Activated naive CD4-positive, alpha-beta T cell treated with Interleukin-2 at 50 U/mL for 16 hours (primary cell): ENCODE measurements around the gene FAM53B.
A peak's percentile ranks its signal among the peaks of the same experiment; 100 is the strongest.

ENCODE experiments used
- DNase-seq: peaks from one replicate; pipeline ENCODE4 v3.0.0-alpha.2; 2020

FAM53B gene

GRCh38 chr10:124708246-124708779 lies 35.9 kb downstream of the FAM53B start:
- DNase-seq: no peak

DNA sequence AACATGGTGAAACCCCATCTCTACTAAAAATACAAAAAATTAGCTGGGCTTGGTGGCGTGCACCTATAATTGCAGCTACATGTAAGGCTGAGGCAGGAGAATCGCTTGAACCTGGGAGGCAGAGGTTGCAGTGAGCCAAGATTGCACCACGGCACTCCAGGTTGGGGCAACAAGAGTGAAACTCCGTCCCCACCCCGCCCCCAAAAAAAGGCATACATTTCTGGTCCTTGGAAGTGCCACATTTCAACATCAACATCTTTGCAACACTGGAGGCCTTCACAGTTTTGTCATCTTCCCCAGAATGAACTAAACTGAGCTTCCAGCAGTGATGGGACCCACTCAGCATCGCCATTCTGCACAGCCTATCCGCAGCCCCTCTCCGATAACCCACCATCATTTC lies 36.6 kb downstream of the FAM53B start:
- DNase-seq: no peak

DNA sequence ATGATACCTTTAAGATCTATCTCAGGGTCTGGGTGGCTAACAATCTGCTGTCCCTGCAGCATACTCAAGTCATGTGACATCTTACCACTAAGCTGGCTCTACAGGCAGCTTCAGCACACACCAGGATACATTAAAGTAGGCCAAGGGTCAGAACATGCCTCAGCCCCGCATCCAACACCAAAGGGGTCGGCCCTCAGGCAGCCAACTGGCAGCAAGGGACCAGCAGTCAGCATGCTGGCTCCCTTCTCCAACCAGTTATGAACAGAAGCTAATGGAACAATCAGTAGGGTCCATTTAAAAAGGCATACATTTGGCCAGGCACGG lies 37.1 kb downstream of the FAM53B start:
- no peak for DNase-seq

- DNase-seq: no peak
Measured at GRCh38 chr10:124706462-124707143, 37.6 kb downstream of the FAM53B start.

GRCh38 chr10:124705817-124706461 lies 38.2 kb downstream of the FAM53B start:
- DNase-seq: no peak

DNA sequence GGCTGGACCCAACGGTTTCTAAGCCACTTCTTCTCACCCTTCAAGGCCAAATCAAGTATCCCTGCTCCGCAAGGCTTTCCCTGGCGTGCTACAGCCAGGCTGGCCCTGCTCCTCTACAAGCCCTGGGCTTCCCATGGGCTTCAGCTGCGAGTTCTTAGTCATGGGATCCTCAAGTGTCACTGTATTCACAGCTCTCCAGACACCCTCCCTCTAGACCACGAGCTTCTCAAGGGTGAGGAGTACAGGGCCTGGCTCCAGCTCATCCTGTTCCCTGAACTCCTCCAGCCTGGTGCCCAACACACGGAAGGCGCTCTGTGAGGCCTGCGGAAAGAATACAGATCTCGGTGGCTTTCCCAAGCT lies 38.8 kb downstream of the FAM53B start:
- DNase-seq: no peak

DNA sequence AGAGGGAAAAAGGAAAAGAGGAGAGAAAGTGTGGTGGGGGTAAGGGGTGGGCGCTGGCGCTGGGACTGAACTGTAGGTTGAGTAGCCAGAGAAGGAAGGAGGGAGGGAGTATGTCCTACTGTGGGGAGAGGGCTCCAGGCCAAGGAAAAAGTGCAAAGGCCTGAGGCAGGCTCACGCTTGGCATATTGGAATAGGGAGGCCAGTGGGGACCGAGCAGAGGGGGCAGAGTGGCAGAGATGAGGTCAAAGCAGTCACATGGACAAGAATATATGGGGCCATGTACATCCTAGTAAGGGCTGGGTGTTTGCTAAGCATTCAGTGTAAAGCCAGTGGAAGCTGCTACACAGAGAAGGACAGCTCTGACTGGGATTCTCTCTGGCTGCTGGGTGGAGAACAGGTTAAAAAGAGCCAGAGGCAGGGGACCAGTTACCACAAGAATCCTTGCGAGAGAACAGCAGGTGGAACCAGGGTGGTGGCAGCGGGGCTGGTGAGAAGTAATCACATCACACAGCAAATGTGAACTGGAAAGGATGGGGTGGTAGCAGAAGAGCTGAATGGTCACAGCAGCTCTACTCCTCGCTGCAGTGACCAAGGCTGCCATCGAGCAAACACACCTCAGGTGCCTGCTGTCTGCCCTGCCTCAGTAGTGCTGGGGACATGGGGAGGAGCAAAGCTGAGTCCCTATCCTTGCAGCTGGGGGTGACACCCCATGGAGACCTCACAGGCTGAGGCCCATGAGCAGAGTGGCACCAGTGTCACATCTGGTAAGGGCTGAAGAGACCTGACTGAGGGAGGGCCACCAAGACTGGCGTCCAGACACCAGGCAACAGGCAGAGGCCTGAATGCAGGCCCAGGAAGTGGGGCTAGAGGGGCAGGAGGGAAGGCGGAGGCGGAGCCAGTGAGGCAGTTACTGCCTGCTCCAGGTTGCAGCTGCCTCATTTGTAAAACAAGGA lies 39.5 kb downstream of the FAM53B start:
- DNase-seq: no peak

DNA sequence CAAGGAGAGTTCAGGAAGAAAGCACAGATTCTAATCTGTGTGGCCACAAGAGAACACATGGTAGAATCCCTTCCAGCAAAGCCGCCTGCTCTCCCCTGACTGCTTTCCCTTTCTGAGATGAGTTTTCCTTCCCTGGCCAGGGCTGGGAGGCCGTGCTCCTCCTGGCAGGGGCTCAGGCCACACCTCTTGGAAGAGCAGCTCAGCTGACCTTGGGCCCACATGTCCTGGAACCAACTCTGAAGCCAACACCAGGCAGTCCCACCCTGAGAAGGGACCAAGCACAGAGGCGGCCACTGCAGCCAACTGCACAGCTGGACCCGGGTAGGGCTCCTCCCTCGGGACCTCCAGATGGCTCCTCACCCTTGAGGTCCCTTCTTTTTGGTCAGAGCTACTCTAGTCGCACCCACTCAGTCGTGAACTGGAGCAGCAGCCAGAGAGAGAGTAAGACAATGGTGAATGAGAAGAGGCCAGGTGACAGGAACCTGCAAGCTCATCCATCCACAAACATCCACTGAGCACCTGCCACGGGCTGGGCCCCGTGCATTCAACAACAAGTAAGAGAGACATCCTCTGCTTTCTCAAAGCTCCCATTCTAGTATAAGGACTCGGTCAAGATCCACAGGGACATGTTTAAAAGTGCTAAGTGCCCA lies 40.3 kb downstream of the FAM53B start:
- DNase-seq: no peak

- no peak for DNase-seq
Measured at GRCh38 chr10:124703372-124703771, 40.8 kb downstream of the FAM53B start.

GRCh38 chr10:124701881-124702656 lies 42.1 kb downstream of the FAM53B start:
- DNase-seq: peak; percentile 61

DNA sequence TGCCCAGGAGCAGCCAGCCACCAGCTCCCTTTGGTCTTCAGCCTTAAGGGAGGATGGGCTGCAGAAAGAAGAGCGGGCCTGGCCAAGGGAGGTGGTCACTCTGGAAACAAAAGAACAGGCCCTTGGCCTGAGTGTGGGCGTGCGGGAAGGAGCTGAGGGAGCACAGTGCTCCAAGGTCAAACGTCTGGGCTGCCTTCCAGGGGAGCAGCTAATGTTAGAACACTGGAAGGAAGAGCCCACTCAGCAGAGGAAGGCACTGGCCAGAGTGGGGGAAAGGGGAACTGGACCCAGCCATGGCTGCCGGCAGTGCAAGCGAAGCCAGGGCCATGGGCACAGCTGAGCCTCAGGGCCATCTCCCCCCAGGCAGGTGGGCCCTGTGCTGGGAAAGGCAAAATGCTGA lies 42.7 kb downstream of the FAM53B start:
- no peak for DNase-seq

DNA sequence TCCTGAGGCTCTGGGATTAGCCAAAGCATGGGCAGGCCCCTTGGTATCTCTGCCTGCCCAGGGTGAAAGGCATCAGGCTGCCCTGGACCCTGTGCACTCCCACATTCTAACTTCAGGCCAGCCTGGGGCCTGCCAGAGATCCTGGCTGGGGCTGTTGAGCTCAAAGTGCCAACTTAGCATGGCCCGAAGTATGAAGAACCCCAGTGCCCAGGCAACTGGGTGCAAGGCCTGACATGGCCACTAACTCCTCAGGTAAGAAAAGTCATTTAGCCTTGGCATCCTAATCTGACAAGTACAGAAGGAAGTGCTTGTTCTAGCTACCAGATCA lies 43.2 kb downstream of the FAM53B start:
- no peak for DNase-seq

- no peak for DNase-seq
Measured at GRCh38 chr10:124700293-124701037, 43.7 kb downstream of the FAM53B start.

DNA sequence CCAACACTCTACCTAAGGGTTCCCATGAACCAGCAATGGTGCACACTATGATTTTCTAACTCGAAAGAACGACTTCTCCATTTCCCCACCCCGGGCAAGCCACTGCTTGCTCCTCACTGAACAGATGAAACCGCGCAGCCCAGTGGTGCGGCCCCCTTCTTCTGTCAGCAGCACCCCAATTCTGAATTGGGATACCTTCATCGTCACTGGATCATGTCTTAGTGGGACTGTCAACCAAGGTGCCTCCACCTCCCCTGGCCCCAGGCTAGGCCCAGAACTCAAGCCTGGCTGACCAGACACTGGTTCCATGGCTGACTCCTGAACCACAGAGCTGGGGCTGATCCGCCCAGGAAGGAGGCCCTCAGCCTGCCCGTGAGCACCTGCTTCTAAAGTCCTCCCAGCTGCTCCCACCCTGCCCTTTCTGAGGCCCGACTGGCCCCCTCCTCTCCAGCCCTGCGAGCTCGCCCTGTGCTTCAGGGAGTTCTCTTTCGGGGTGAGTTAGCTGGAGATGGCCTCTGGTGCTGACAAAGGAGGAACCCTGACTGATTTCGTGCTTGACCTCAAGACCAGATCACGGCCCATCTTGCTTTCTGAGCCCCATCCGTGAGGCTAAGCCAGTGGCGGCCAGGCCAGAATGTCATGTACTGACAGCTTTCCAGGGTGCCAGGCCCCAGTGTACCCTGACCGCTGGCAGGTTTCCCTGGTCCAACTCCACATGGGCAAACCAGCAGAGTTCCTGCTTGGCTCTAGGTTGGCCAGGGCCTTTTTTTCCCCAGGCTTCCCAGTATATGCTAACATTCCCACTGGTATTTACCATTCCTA lies 44.5 kb downstream of the FAM53B start:
- DNase-seq: no peak

- DNase-seq: no peak
Measured at GRCh38 chr10:124698545-124699469, 45.4 kb downstream of the FAM53B start.

GRCh38 chr10:124697837-124698544 lies 46.2 kb downstream of the FAM53B start:
- DNase-seq: peak; percentile 67

- DNase-seq: no peak
Measured at GRCh38 chr10:124697443-124697836, 46.7 kb downstream of the FAM53B start.

DNA sequence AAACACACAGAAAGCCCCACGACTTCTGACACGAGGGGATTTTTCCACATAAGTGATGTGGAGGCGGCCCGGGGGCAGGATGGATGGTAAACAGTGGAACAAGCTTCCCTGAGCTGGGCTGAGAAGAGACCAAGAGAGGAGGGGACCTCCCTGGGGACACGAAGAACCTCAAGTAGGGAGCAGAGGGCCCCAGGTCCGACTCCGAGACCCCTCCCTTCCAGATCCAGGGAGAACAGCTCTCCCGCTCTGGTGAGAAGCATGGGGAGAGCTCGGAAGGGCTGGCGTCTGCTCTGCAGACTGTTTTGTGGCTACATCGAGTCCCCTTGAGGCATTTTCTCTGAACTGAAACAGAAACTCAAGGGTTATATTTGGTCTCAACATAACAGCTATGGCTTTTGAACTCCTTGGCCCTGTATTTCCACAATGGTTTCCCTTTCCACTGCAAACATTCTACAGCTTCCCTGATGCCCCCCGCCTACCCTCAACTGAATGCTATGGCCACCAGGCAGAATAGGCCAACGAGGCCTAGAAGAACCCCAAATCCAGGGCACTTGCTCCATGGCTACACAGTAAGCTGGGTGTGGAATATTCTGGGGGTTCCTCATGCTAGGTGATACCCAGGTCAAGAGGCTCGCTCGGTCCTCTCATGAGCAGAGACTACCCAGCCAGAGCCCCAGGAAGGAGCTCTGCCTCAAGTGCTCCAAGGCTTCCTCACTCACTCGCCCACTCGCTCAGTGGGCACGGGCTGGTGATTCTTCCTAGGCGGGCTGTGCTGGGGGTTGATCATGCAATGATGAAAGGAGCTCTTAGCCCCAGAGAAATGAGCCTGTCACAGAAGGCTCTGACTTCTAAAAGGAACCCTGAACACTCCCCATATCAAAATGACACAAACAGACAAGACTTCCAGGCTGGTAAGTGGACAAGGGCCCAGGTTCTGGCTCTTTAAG lies 47.5 kb downstream of the FAM53B start:
- peak; percentile 48 for DNase-seq
